DLD1 (cell line): ENCODE results near the gene APBA1.

Experiments
- in situ Hi-C: cut with HindIII; loops from 2 replicates; pipeline ENCODE4 v1.10.0; 2017; ENCODE audit warnings: low sequenced_read_pairs

The APBA1 gene

GRCh38 chr9:69580582-69581214 is 91.5 kb downstream of the APBA1 start:
- in situ Hi-C loops, result no loop called here

- in situ Hi-C loops, result no loop called here
Measured at GRCh38 chr9:69579760-69580581, 92.2 kb downstream of the APBA1 start.

GRCh38 chr9:69579032-69579758 is 93.0 kb downstream of the APBA1 start:
- in situ Hi-C loops, result no loop called here

GRCh38 chr9:69578026-69578425 is 94.1 kb downstream of the APBA1 start:
- in situ Hi-C loops, result no loop called here

- in situ Hi-C loops, result no loop called here
Measured at GRCh38 chr9:69577123-69577522, 95.0 kb downstream of the APBA1 start.

- in situ Hi-C loops, result no loop called here
Measured at GRCh38 chr9:69574057-69574456, 98.1 kb downstream of the APBA1 start.

- in situ Hi-C loops, result no loop called here
Measured at GRCh38 chr9:69573651-69574050, 98.5 kb downstream of the APBA1 start.

GRCh38 chr9:69572611-69573010 is 99.6 kb downstream of the APBA1 start:
- in situ Hi-C loops, result no loop called here

- in situ Hi-C loops, result no loop called here
Measured at GRCh38 chr9:69571032-69571431, 101.1 kb downstream of the APBA1 start.

GRCh38 chr9:69569738-69570451 is 102.3 kb downstream of the APBA1 start:
- in situ Hi-C loops, result loop anchor here (5.0 kb wide), 1 partner anchor 148 kb away; no protein-coding TSS in a partner anchor

- in situ Hi-C loops, result no loop called here
Measured at GRCh38 chr9:69564557-69564956, 107.6 kb downstream of the APBA1 start.

GRCh38 chr9:69559126-69559525 is 113.0 kb downstream of the APBA1 start:
- in situ Hi-C loops, result no loop called here

GRCh38 chr9:69556707-69557106 is 115.5 kb downstream of the APBA1 start:
- in situ Hi-C loops, result no loop called here

- in situ Hi-C loops, result no loop called here
Measured at GRCh38 chr9:69555802-69556201, 116.4 kb downstream of the APBA1 start.

- in situ Hi-C loops, result no loop called here
Measured at GRCh38 chr9:69554945-69555344, 117.2 kb downstream of the APBA1 start.

- in situ Hi-C loops, result no loop called here
Measured at GRCh38 chr9:69549310-69550202, 122.6 kb downstream of the APBA1 start.

- in situ Hi-C loops, result no loop called here
Measured at GRCh38 chr9:69548681-69549080, 123.5 kb downstream of the APBA1 start.

- in situ Hi-C loops, result no loop called here
Measured at GRCh38 chr9:69546265-69546664, 125.9 kb downstream of the APBA1 start.

GRCh38 chr9:69542942-69543704 is 129.0 kb downstream of the APBA1 start:
- in situ Hi-C loops, result no loop called here
